GM23338 (cell line): ENCODE measurements around the gene TBC1D21. TPM values are rescaled to one million over a fixed set of nuclear protein-coding genes. Genes with fewer than 3 reads are reported as not detected.

Source experiments
- ATAC-seq: fragments of 200-7000 bp; cut with Tn5 transposase; 3 replicates; pipeline ENCODE4 v1.9.1; 2020
- DNase-seq: peaks from one replicate; pipeline ENCODE4 v3.0.0-alpha.2; 2015; ENCODE audit warnings: low spot score
- H2AFZ ChIP-seq: fragments of 200-600 bp; sonication (generic); 2 replicates; pipeline ENCODE4 v1.8.0; 2016; ENCODE audit warnings: antibody characterized with exemption, mild to moderate bottlenecking, moderate library complexity
- H3F3A ChIP-seq: fragments of 200-600 bp; sonication (generic); replicated peaks from 2 replicates; pipeline ENCODE4 v1.8.0; 2017; ENCODE audit warnings: antibody characterized with exemption, mixed run types, low read depth
- H3K27ac ChIP-seq: fragments of 200-600 bp; sonication (generic); 2 replicates; pipeline ENCODE4 v1.6.1; 2016; ENCODE audit warnings: low read depth
- H3K27me3 ChIP-seq: fragments of 200-600 bp; sonication (generic); 2 replicates; pipeline ENCODE4 v1.8.0; 2016; ENCODE audit warnings: mild to moderate bottlenecking, mixed run types, moderate library complexity; ENCODE audit not compliant: insufficient read depth
- H3K36me3 ChIP-seq: fragments of 200-600 bp; sonication (generic); 2 replicates; pipeline ENCODE4 v1.8.0; 2016; ENCODE audit warnings: mild to moderate bottlenecking; ENCODE audit not compliant: insufficient read depth
- H3K4me1 ChIP-seq: fragments of 200-600 bp; sonication (generic); 2 replicates; pipeline ENCODE4 v1.8.0; 2016; ENCODE audit warnings: mild to moderate bottlenecking, moderate library complexity; ENCODE audit not compliant: insufficient read depth
- H3K4me2 ChIP-seq: fragments of 200-600 bp; sonication (generic); 2 replicates; pipeline ENCODE4 v1.7.1; 2017; ENCODE audit warnings: mixed run types
- H3K4me3 ChIP-seq: fragments of 200-600 bp; sonication (generic); 2 replicates; pipeline ENCODE4 v1.6.1; 2016; ENCODE audit warnings: mixed run types
- H3K79me2 ChIP-seq: fragments of 200-600 bp; sonication (generic); replicated peaks from 2 replicates; pipeline ENCODE4 v1.8.0; 2017; ENCODE audit warnings: mild to moderate bottlenecking; ENCODE audit not compliant: insufficient read depth
- H3K9me2 ChIP-seq: fragments of 200-600 bp; sonication (generic); 2 replicates; pipeline ENCODE4 v1.8.0; 2017; ENCODE audit not compliant: insufficient read depth
- H4K20me1 ChIP-seq: fragments of 200-600 bp; sonication (generic); replicated peaks from 2 replicates; pipeline ENCODE4 v1.8.0; 2017; ENCODE audit warnings: mild to moderate bottlenecking; ENCODE audit not compliant: insufficient read depth
- H3K27ac Mint-ChIP-seq: 2 replicates; pipeline ENCODE4 v1.8.0; 2020; ENCODE audit warnings: inconsistent platforms, mild to moderate bottlenecking, moderate library complexity, mixed read lengths
- H3K27me3 Mint-ChIP-seq: 3 replicates; pipeline ENCODE4 v1.8.0; 2022; ENCODE audit warnings: low read depth, mild to moderate bottlenecking, moderate library complexity, mixed read lengths, inconsistent platforms; ENCODE audit not compliant: insufficient read depth, poor library complexity
- H3K36me3 Mint-ChIP-seq: 3 replicates; pipeline ENCODE4 v1.8.0; 2021; ENCODE audit warnings: low read depth, mild to moderate bottlenecking, inconsistent platforms, moderate library complexity, mixed read lengths
- H3K4me1 Mint-ChIP-seq: 3 replicates; pipeline ENCODE4 v1.8.0; 2020; ENCODE audit warnings: mild to moderate bottlenecking, inconsistent platforms, mixed read lengths
- H3K4me3 Mint-ChIP-seq: 3 replicates; pipeline ENCODE4 v1.8.0; 2021; ENCODE audit warnings: moderate library complexity, mild to moderate bottlenecking, inconsistent platforms, mixed read lengths
- H3K9me3 Mint-ChIP-seq: 3 replicates; pipeline ENCODE4 v1.8.0; 2020; ENCODE audit warnings: moderate library complexity, mild to moderate bottlenecking, inconsistent platforms, mixed read lengths
- CREB1 ChIP-seq: fragments of 250-450 bp; sonication (Bioruptor Pico); IDR thresholded peaks from 2 replicates; pipeline ENCODE4 v1.5.0; 2020; ENCODE audit warnings: low read depth, mild to moderate bottlenecking, moderate library complexity
- CTCF ChIP-seq, 2 experiments: fragments of 200-600 bp in 1 of 2; sonication (generic) in 1 of 2; conservative IDR thresholded peaks; 2 replicates each; pipeline versions ENCODE4 v1.5.1 to v1.6.1; 2016 to 2017; ENCODE audit warnings: antibody characterized with exemption in 2 of 2, low read depth in 2 of 2, mild to moderate bottlenecking in 2 of 2, moderate library complexity in 1 of 2
- ETS1 ChIP-seq: IDR thresholded peaks from 2 replicates; pipeline ENCODE4 v1.6.1; 2016; ENCODE audit warnings: antibody characterized with exemption
- EZH2 ChIP-seq: fragments of 200-600 bp; sonication (generic); IDR thresholded peaks from one replicate; pipeline ENCODE4 v1.8.0; 2017; ENCODE audit warnings: antibody characterized with exemption, mild to moderate bottlenecking, low read depth; ENCODE audit not compliant: unreplicated experiment
- EZH2phosphoT487 ChIP-seq: fragments of 200-600 bp; sonication (generic); IDR thresholded peaks from one replicate; pipeline ENCODE4 v1.8.1; 2018; ENCODE audit warnings: antibody characterized with exemption; ENCODE audit not compliant: unreplicated experiment
- JUNB ChIP-seq: IDR thresholded peaks from one replicate; pipeline ENCODE4 v1.6.1; 2016; ENCODE audit warnings: antibody characterized with exemption; ENCODE audit not compliant: unreplicated experiment
- NANOG ChIP-seq: IDR thresholded peaks from 2 replicates; pipeline ENCODE4 v1.6.1; 2016; ENCODE audit warnings: antibody characterized with exemption, borderline replicate concordance
- POLR2AphosphoS5 ChIP-seq: IDR thresholded peaks from 2 replicates; pipeline ENCODE4 v1.6.1; 2016; ENCODE audit warnings: antibody characterized with exemption, low read depth
- STAT1 ChIP-seq: IDR thresholded peaks from one replicate; pipeline ENCODE4 v1.6.1; 2016; ENCODE audit warnings: antibody characterized with exemption; ENCODE audit not compliant: unreplicated experiment
- ZNF114 ChIP-seq: fragments of 250-450 bp; sonication (Bioruptor Pico); IDR thresholded peaks from 2 replicates; pipeline ENCODE4 v1.5.0; 2020; ENCODE audit warnings: mild to moderate bottlenecking, moderate library complexity
- ZNF331 ChIP-seq: fragments of 250-450 bp; sonication (Bioruptor Pico); IDR thresholded peaks from 2 replicates; pipeline ENCODE4 v1.5.0; 2020; ENCODE audit warnings: low read depth, mild to moderate bottlenecking, moderate library complexity
- ZNF462 ChIP-seq: fragments of 250-450 bp; sonication (Bioruptor Pico); IDR thresholded peaks from 2 replicates; pipeline ENCODE4 v1.5.0; 2020; ENCODE audit warnings: mild to moderate bottlenecking, moderate library complexity
- polyA plus RNA-seq: library from polyadenylated mRNA; unstranded; fragments of >200 nt; fragmentation: Nextera tagmentation; extraction: Ambion mirVana; gene quantifications from 2 replicates; pipeline ENCODE4 v1.2.1, GENCODE V29; 2016
- total RNA-seq: library from RNA; depleted of rRNA; stranded (reverse); fragments of >200 nt; shearing (Covaris generic); gene quantifications from 2 replicates; pipeline ENCODE4 v1.2.3, GENCODE V29; 2014

TBC1D21 gene
- total and polyA plus RNA-seq, 2 experiments from 2014 or later: not detected

GRCh38 chr15:73857193-73857920, 16.0 kb upstream of the TBC1D21 start:
- Histone ChIP-seq H3F3A (no peaks in the 10 kb centered on the region), H3K4me3 (no peak overlapping the region), H3K27me3 (no peaks in the 10 kb centered on the region), H2AFZ (no peak overlapping the region), H3K4me2 (no peak overlapping the region), H3K79me2 (no peaks in the 10 kb centered on the region), H3K36me3 (no peaks in the 10 kb centered on the region), H3K9me2 (peaks cover 5% of the 10 kb centered on the region; the same call in 1 of the 2 replicates), H4K20me1 (no peaks in the 10 kb centered on the region; the same call in 1 of the 2 replicates), H3K4me1 (peaks cover 7% of the 10 kb centered on the region; the same call in 1 of the 2 replicates), H3K27ac (no peak overlapping the region)
- Mint-ChIP-seq H3K4me1 (peaks cover 20% of the 10 kb centered on the region), H3K9me3 (no peaks in the 10 kb centered on the region; the same call in 2 of the 3 replicates), H3K27ac (no peak overlapping the region), H3K4me3 (no peak overlapping the region), H3K36me3 (no peaks in the 10 kb centered on the region), H3K27me3 (peaks cover 7% of the 10 kb centered on the region)
- no peak for TF ChIP-seq NANOG
- DNase-seq: no peak
- no peak for ATAC-seq

GRCh38 chr15:73858062-73858461, 15.3 kb upstream of the TBC1D21 start:
- H3K4me1 Mint-ChIP-seq: peaks cover 24% of the 10 kb centered on the region
- H3K36me3 Mint-ChIP-seq: peaks cover 2% of the 10 kb centered on the region; the same call in 1 of the 3 replicates
- no peak overlapping the region for H3K4me3 Mint-ChIP-seq
- Histone ChIP-seq H3F3A (no peaks in the 10 kb centered on the region), H3K9me2 (0 out of 2 replicates have a peak, but pooled peaks cover 5% of the 10 kb centered on the region), H3K27ac (no peak overlapping the region), H4K20me1 (no peaks in the 10 kb centered on the region), H3K27me3 (no peaks in the 10 kb centered on the region), H3K36me3 (no peaks in the 10 kb centered on the region), H2AFZ (no peak overlapping the region), H3K4me3 (no peak overlapping the region), H3K4me2 (no peak overlapping the region), H3K4me1 (peaks cover 9% of the 10 kb centered on the region; the same call in 1 of the 2 replicates), H3K79me2 (no peaks in the 10 kb centered on the region)
- ATAC-seq (no peak), DNase-seq (no peak)
- H3K27me3 Mint-ChIP-seq: peaks cover 8% of the 10 kb centered on the region
- H3K9me3 Mint-ChIP-seq: peaks cover 2% of the 10 kb centered on the region; the same call in 2 of the 3 replicates
- no peak overlapping the region; the same call in 1 of the 2 replicates for H3K27ac Mint-ChIP-seq
- TF ChIP-seq ZNF331 (CRISPR knock-in tag): no peak
- TF ChIP-seq ZNF114 (CRISPR knock-in tag): no peak
- no peak for TF ChIP-seq EZH2
- TF ChIP-seq STAT1: no peak
- no peak for TF ChIP-seq ZNF462 (CRISPR knock-in tag)
- no peak for TF ChIP-seq POLR2AphosphoS5
- TF ChIP-seq ETS1: no peak
- no peak for TF ChIP-seq CREB1 (CRISPR knock-in tag)
- no peak for TF ChIP-seq CTCF (conservative IDR thresholded peaks at IDR 0.05; ENCODE audit: low read depth in 2 of 2)
- TF ChIP-seq NANOG: no peak
- TF ChIP-seq JUNB: no peak
- no peak for TF ChIP-seq EZH2phosphoT487
